GM23338 (cell line): Measurements from ENCODE around the gene CAVIN2. TPM values are rescaled to one million over a fixed set of nuclear protein-coding genes. Genes with fewer than 3 reads are reported as not detected.

Experiments
- ATAC-seq: fragments of 200-7000 bp; cut with Tn5 transposase; 3 replicates; pipeline ENCODE4 v1.9.1; 2020
- DNase-seq: peaks from one replicate; pipeline ENCODE4 v3.0.0-alpha.2; 2015; ENCODE audit warnings: low spot score
- H2AFZ ChIP-seq: fragments of 200-600 bp; sonication (generic); 2 replicates; pipeline ENCODE4 v1.8.0; 2016; ENCODE audit warnings: antibody characterized with exemption, mild to moderate bottlenecking, moderate library complexity
- H3F3A ChIP-seq: fragments of 200-600 bp; sonication (generic); replicated peaks from 2 replicates; pipeline ENCODE4 v1.8.0; 2017; ENCODE audit warnings: antibody characterized with exemption, mixed run types, low read depth
- H3K27ac ChIP-seq: fragments of 200-600 bp; sonication (generic); 2 replicates; pipeline ENCODE4 v1.6.1; 2016; ENCODE audit warnings: low read depth
- H3K27me3 ChIP-seq: fragments of 200-600 bp; sonication (generic); 2 replicates; pipeline ENCODE4 v1.8.0; 2016; ENCODE audit warnings: mild to moderate bottlenecking, mixed run types, moderate library complexity; ENCODE audit not compliant: insufficient read depth
- H3K36me3 ChIP-seq: fragments of 200-600 bp; sonication (generic); 2 replicates; pipeline ENCODE4 v1.8.0; 2016; ENCODE audit warnings: mild to moderate bottlenecking; ENCODE audit not compliant: insufficient read depth
- H3K4me1 ChIP-seq: fragments of 200-600 bp; sonication (generic); 2 replicates; pipeline ENCODE4 v1.8.0; 2016; ENCODE audit warnings: mild to moderate bottlenecking, moderate library complexity; ENCODE audit not compliant: insufficient read depth
- H3K4me2 ChIP-seq: fragments of 200-600 bp; sonication (generic); 2 replicates; pipeline ENCODE4 v1.7.1; 2017; ENCODE audit warnings: mixed run types
- H3K4me3 ChIP-seq: fragments of 200-600 bp; sonication (generic); 2 replicates; pipeline ENCODE4 v1.6.1; 2016; ENCODE audit warnings: mixed run types
- H3K79me2 ChIP-seq: fragments of 200-600 bp; sonication (generic); replicated peaks from 2 replicates; pipeline ENCODE4 v1.8.0; 2017; ENCODE audit warnings: mild to moderate bottlenecking; ENCODE audit not compliant: insufficient read depth
- H3K9me2 ChIP-seq: fragments of 200-600 bp; sonication (generic); 2 replicates; pipeline ENCODE4 v1.8.0; 2017; ENCODE audit not compliant: insufficient read depth
- H4K20me1 ChIP-seq: fragments of 200-600 bp; sonication (generic); replicated peaks from 2 replicates; pipeline ENCODE4 v1.8.0; 2017; ENCODE audit warnings: mild to moderate bottlenecking; ENCODE audit not compliant: insufficient read depth
- H3K27ac Mint-ChIP-seq: 2 replicates; pipeline ENCODE4 v1.8.0; 2020; ENCODE audit warnings: inconsistent platforms, mild to moderate bottlenecking, moderate library complexity, mixed read lengths
- H3K27me3 Mint-ChIP-seq: 3 replicates; pipeline ENCODE4 v1.8.0; 2022; ENCODE audit warnings: low read depth, mild to moderate bottlenecking, moderate library complexity, mixed read lengths, inconsistent platforms; ENCODE audit not compliant: insufficient read depth, poor library complexity
- H3K36me3 Mint-ChIP-seq: 3 replicates; pipeline ENCODE4 v1.8.0; 2021; ENCODE audit warnings: low read depth, mild to moderate bottlenecking, inconsistent platforms, moderate library complexity, mixed read lengths
- H3K4me1 Mint-ChIP-seq: 3 replicates; pipeline ENCODE4 v1.8.0; 2020; ENCODE audit warnings: mild to moderate bottlenecking, inconsistent platforms, mixed read lengths
- H3K4me3 Mint-ChIP-seq: 3 replicates; pipeline ENCODE4 v1.8.0; 2021; ENCODE audit warnings: moderate library complexity, mild to moderate bottlenecking, inconsistent platforms, mixed read lengths
- H3K9me3 Mint-ChIP-seq: 3 replicates; pipeline ENCODE4 v1.8.0; 2020; ENCODE audit warnings: moderate library complexity, mild to moderate bottlenecking, inconsistent platforms, mixed read lengths
- CREB1 ChIP-seq: fragments of 250-450 bp; sonication (Bioruptor Pico); IDR thresholded peaks from 2 replicates; pipeline ENCODE4 v1.5.0; 2020; ENCODE audit warnings: low read depth, mild to moderate bottlenecking, moderate library complexity
- CTCF ChIP-seq, 2 experiments: fragments of 200-600 bp in 1 of 2; sonication (generic) in 1 of 2; conservative IDR thresholded peaks; 2 replicates each; pipeline versions ENCODE4 v1.5.1 to v1.6.1; 2016 to 2017; ENCODE audit warnings: antibody characterized with exemption in 2 of 2, low read depth in 2 of 2, mild to moderate bottlenecking in 2 of 2, moderate library complexity in 1 of 2
- ETS1 ChIP-seq: IDR thresholded peaks from 2 replicates; pipeline ENCODE4 v1.6.1; 2016; ENCODE audit warnings: antibody characterized with exemption
- EZH2 ChIP-seq: fragments of 200-600 bp; sonication (generic); IDR thresholded peaks from one replicate; pipeline ENCODE4 v1.8.0; 2017; ENCODE audit warnings: antibody characterized with exemption, mild to moderate bottlenecking, low read depth; ENCODE audit not compliant: unreplicated experiment
- EZH2phosphoT487 ChIP-seq: fragments of 200-600 bp; sonication (generic); IDR thresholded peaks from one replicate; pipeline ENCODE4 v1.8.1; 2018; ENCODE audit warnings: antibody characterized with exemption; ENCODE audit not compliant: unreplicated experiment
- JUNB ChIP-seq: IDR thresholded peaks from one replicate; pipeline ENCODE4 v1.6.1; 2016; ENCODE audit warnings: antibody characterized with exemption; ENCODE audit not compliant: unreplicated experiment
- POLR2AphosphoS5 ChIP-seq: IDR thresholded peaks from 2 replicates; pipeline ENCODE4 v1.6.1; 2016; ENCODE audit warnings: antibody characterized with exemption, low read depth
- REST ChIP-seq: IDR thresholded peaks from one replicate; pipeline ENCODE4 v1.6.1; 2018; ENCODE audit warnings: antibody characterized with exemption; ENCODE audit not compliant: unreplicated experiment
- STAT1 ChIP-seq: IDR thresholded peaks from one replicate; pipeline ENCODE4 v1.6.1; 2016; ENCODE audit warnings: antibody characterized with exemption; ENCODE audit not compliant: unreplicated experiment
- ZNF114 ChIP-seq: fragments of 250-450 bp; sonication (Bioruptor Pico); IDR thresholded peaks from 2 replicates; pipeline ENCODE4 v1.5.0; 2020; ENCODE audit warnings: mild to moderate bottlenecking, moderate library complexity
- ZNF331 ChIP-seq: fragments of 250-450 bp; sonication (Bioruptor Pico); IDR thresholded peaks from 2 replicates; pipeline ENCODE4 v1.5.0; 2020; ENCODE audit warnings: low read depth, mild to moderate bottlenecking, moderate library complexity
- polyA plus RNA-seq: library from polyadenylated mRNA; unstranded; fragments of >200 nt; fragmentation: Nextera tagmentation; extraction: Ambion mirVana; gene quantifications from 2 replicates; pipeline ENCODE4 v1.2.1, GENCODE V29; 2016
- total RNA-seq: library from RNA; depleted of rRNA; stranded (reverse); fragments of >200 nt; shearing (Covaris generic); gene quantifications from 2 replicates; pipeline ENCODE4 v1.2.3, GENCODE V29; 2014
- TF ChIP-seq, protein P1 (sequence below): fragments of 250-450 bp; sonication (Bioruptor Pico); IDR thresholded peaks from 2 replicates; pipeline ENCODE4 v1.5.0; 2020; ENCODE audit warnings: mild to moderate bottlenecking, moderate library complexity

The CAVIN2 gene
- total and polyA plus RNA-seq, 2 experiments from 2014 or later, result 0.07 to 0.15 TPM

GRCh38 chr2:191895195-191895594 is 48.3 kb upstream of the CAVIN2 start:
- Mint-ChIP-seq H3K27ac (no peak overlapping the region), H3K27me3 (no peaks in the 10 kb centered on the region), H3K9me3 (peaks cover 6% of the 10 kb centered on the region), H3K4me3 (no peak overlapping the region), H3K36me3 (peaks cover under 1% of the 10 kb centered on the region; the same call in 2 of the 3 replicates), H3K4me1 (no peaks in the 10 kb centered on the region)
- H3K9me2 ChIP-seq, result no peaks in the 10 kb centered on the region
- no peaks in the 10 kb centered on the region for H4K20me1 ChIP-seq
- H3F3A ChIP-seq, result no peaks in the 10 kb centered on the region
- DNase-seq, result no peak
- no peak for TF ChIP-seq ETS1
- TF ChIP-seq EZH2, result no peak
- TF ChIP-seq ZNF331, result no peak
- no peak for TF ChIP-seq CTCF (conservative IDR thresholded peaks at IDR 0.05; ENCODE audit: low read depth in 2 of 2)
- TF ChIP-seq, protein P1, sequence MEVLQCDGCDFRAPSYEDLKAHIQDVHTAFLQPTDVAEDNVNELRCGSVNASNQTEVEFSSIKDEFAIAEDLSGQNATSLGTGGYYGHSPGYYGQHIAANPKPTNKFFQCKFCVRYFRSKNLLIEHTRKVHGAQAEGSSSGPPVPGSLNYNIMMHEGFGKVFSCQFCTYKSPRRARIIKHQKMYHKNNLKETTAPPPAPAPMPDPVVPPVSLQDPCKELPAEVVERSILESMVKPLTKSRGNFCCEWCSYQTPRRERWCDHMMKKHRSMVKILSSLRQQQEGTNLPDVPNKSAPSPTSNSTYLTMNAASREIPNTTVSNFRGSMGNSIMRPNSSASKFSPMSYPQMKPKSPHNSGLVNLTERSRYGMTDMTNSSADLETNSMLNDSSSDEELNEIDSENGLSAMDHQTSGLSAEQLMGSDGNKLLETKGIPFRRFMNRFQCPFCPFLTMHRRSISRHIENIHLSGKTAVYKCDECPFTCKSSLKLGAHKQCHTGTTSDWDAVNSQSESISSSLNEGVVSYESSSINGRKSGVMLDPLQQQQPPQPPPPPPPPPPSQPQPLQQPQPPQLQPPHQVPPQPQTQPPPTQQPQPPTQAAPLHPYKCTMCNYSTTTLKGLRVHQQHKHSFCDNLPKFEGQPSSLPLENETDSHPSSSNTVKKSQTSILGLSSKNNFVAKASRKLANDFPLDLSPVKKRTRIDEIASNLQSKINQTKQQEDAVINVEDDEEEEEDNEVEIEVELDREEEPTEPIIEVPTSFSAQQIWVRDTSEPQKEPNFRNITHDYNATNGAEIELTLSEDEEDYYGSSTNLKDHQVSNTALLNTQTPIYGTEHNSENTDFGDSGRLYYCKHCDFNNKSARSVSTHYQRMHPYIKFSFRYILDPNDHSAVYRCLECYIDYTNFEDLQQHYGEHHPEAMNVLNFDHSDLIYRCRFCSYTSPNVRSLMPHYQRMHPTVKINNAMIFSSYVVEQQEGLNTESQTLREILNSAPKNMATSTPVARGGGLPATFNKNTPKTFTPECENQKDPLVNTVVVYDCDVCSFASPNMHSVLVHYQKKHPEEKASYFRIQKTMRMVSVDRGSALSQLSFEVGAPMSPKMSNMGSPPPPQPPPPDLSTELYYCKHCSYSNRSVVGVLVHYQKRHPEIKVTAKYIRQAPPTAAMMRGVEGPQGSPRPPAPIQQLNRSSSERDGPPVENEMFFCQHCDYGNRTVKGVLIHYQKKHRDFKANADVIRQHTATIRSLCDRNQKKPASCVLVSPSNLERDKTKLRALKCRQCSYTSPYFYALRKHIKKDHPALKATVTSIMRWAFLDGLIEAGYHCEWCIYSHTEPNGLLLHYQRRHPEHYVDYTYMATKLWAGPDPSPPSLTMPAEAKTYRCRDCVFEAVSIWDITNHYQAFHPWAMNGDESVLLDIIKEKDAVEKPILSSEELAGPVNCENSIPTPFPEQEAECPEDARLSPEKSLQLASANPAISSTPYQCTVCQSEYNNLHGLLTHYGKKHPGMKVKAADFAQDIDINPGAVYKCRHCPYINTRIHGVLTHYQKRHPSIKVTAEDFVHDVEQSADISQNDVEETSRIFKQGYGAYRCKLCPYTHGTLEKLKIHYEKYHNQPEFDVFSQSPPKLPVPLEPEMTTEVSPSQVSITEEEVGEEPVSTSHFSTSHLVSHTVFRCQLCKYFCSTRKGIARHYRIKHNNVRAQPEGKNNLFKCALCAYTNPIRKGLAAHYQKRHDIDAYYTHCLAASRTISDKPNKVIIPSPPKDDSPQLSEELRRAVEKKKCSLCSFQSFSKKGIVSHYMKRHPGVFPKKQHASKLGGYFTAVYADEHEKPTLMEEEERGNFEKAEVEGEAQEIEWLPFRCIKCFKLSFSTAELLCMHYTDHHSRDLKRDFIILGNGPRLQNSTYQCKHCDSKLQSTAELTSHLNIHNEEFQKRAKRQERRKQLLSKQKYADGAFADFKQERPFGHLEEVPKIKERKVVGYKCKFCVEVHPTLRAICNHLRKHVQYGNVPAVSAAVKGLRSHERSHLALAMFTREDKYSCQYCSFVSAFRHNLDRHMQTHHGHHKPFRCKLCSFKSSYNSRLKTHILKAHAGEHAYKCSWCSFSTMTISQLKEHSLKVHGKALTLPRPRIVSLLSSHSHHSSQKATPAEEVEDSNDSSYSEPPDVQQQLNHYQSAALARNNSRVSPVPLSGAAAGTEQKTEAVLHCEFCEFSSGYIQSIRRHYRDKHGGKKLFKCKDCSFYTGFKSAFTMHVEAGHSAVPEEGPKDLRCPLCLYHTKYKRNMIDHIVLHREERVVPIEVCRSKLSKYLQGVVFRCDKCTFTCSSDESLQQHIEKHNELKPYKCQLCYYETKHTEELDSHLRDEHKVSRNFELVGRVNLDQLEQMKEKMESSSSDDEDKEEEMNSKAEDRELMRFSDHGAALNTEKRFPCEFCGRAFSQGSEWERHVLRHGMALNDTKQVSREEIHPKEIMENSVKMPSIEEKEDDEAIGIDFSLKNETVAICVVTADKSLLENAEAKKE (CRISPR knock-in tag), result no peak
- no peak for TF ChIP-seq JUNB
- no peak for TF ChIP-seq STAT1
- TF ChIP-seq POLR2AphosphoS5, result no peak
- no peak for TF ChIP-seq REST
- TF ChIP-seq EZH2phosphoT487, result no peak
- TF ChIP-seq CREB1 (CRISPR knock-in tag), result no peak
- no peak for TF ChIP-seq ZNF114 (CRISPR knock-in tag)
- no peak for ATAC-seq
- H2AFZ ChIP-seq, result no peak overlapping the region
- no peak overlapping the region for H3K27ac ChIP-seq
- no peak overlapping the region for H3K4me2 ChIP-seq
- H3K79me2 ChIP-seq, result no peaks in the 10 kb centered on the region
- no peaks in the 10 kb centered on the region for H3K27me3 ChIP-seq
- no peaks in the 10 kb centered on the region for H3K36me3 ChIP-seq
- no peak overlapping the region for H3K4me3 ChIP-seq
- no peaks in the 10 kb centered on the region for H3K4me1 ChIP-seq
